Peyer's patch (tissue), 4 donors: ENCODE results near the gene SNRNP70.

ENCODE experiments used
- POLR2A ChIP-seq, 2 donors: fragments of 450-650 bp; IDR thresholded peaks; one replicate each; pipeline ENCODE4 v1.5.1; 2017; ENCODE audit warnings: antibody characterized with exemption in 2 of 2, mild to moderate bottlenecking in 2 of 2, moderate library complexity in 2 of 2
- TF ChIP-seq, protein P1 (sequence below), 6 experiments: fragments of 450-650 bp in 4 of 6; fragments of 200-600 bp in 2 of 6; sonication (generic) in 1 of 6; IDR thresholded peaks; one replicate each; pipeline ENCODE4 v1.5.1; 2017 to 2019; ENCODE audit warnings: antibody characterized with exemption in 6 of 6, mild to moderate bottlenecking in 3 of 6, moderate library complexity in 1 of 6

DNA sequence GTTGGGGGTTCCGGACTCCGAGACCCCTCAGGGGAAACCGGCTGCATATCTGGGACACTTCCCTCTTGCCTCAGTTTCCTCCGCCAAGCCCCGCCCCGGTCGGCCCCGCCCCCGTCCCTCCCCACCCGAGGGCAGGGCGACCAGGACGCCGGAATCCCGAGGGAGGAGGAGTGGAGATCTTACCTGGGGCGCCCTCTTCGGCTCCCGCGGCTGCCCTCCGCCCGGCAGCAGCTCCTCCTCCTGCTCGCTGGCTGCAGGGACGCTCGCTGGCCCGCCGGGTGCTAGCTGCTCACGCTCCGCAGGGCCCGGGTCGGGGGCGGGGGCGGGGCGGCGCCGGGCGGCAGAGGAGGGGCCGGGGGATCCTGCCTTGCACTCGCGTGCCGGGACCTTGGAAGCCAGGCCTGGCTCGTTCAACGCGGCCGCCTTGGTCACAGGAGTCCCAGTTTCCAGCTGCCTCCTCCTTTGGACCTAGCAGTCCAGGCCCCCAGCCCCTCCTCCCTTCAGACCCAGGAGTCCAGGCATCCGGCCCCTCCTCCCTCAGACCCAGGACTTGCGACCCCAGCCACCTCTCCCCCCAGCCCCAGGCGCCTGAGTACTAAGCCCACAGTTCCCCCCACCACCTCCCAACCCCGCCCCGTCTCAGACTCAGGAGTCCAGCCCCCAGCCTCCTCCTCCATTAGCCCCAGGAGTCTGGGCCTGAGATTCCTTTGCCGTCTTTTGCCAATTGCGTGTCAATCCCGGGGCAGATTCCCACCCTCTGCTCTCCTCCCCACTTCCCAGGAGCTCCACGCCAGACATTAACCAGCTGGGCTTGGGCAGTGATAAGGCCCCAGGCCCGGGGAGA lies 20.3 kb upstream of the SNRNP70 start, which contains the start of gene NTF4:
- TF ChIP-seq POLR2A (IDR thresholded peaks at IDR 0.05) = no peak
- TF ChIP-seq, protein P1, sequence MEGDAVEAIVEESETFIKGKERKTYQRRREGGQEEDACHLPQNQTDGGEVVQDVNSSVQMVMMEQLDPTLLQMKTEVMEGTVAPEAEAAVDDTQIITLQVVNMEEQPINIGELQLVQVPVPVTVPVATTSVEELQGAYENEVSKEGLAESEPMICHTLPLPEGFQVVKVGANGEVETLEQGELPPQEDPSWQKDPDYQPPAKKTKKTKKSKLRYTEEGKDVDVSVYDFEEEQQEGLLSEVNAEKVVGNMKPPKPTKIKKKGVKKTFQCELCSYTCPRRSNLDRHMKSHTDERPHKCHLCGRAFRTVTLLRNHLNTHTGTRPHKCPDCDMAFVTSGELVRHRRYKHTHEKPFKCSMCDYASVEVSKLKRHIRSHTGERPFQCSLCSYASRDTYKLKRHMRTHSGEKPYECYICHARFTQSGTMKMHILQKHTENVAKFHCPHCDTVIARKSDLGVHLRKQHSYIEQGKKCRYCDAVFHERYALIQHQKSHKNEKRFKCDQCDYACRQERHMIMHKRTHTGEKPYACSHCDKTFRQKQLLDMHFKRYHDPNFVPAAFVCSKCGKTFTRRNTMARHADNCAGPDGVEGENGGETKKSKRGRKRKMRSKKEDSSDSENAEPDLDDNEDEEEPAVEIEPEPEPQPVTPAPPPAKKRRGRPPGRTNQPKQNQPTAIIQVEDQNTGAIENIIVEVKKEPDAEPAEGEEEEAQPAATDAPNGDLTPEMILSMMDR (IDR thresholded peaks at IDR 0.05) = no peak
